ENCODE measurements around the gene DNM3.

The DNM3 gene

DNA sequence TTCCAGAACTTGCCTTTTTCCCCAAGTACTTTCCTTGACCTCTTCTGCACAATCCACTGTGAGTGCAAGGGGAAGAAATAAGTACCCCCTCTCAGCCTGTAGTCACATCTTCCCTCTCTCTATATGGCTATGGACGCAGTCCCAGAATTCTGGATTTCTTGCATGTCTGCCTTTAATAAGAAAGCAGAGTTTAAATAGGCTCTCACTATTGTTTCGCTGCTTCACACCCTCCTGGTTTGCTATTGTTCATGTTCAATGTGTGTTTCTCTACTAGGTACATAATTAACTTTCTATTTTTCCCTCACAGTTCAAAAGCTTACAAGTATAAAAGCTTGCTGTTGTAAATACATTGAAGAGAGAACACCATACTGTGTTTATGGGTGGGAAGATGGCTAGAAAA lies 397.7 kb downstream of the DNM3 start:
- DNase-seq (ENCODE audit: low spot score), result no peak

DNA sequence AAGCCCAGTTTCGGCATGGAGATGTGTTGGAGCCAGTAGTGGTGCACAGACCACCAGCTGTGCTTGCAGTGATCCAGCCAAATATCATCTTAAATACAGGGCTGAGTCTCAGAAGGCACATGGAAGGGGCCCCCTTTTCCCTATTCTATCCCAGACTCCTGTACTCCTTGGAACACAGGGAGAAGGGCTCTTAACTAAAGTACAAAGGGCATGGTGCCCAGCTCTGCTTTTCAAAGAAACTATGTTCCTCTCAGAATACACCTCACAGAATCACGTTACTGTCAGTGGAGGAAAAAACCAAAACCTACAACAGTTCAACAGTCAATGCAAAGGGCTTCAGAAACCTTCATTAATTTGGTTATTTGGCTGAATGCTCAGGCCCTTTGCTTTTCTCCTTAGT lies 398.6 kb downstream of the DNM3 start:
- peak; percentile 31 for DNase-seq (ENCODE audit: low spot score)

DNA sequence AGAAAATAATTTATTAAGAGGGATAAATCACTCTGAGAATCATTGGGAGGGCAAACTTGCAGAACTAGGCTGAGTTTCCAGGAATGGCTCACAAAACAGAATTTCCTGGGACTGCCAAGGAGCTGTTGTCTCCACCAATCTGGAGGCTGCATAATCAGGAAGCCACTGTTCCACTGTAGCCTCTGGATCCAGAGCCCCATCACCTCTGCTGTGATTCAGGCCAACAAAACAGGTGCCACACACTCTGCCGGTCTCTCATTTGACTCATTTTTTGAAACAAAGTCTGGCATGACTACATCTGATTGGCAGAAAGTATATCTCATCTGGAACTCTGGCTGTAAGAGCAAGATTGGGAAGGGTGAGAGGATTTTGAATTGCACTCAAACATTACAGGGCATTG lies 400.2 kb downstream of the DNM3 start:
- no peak for DNase-seq (ENCODE audit: low spot score)

DNA sequence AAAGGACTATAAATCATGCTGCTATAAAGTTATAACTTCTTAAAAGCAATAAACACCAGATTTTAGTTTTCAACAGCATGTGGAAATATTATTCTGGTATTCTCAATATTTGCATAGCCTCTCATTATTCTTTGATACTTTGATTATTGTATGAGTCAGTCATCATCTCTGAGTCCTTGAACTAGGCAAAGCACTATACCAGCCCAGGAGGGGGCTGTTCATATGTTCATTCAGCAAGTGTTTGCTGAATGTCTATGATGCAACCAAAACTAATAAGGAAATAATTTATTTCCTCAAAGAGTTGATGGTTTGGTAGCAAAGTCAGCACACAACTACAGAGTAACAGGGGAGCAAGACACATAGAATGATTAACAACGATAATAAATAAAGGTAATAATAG lies 403.6 kb downstream of the DNM3 start:
- no peak for DNase-seq (ENCODE audit: low spot score)

DNA sequence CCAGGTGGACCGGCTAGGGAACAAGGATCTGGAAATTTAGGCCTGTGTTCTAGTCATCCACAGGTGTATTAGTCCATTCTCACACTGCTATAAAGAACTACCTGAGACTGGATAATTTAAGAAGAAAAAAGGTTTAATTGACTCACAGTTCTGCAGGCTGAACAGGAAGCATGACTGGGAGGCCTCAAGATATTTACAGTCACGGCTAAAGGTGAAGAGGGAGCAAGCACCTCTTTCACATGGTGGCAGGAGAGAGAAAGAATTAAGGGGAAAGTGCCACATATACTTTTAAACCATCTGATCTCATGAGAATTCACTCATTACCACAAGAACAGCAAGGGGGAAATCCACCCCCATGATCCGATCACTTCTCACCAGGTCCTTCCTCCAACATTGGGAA lies 404.5 kb downstream of the DNM3 start:
- no peak for DNase-seq (ENCODE audit: low spot score)

DNA sequence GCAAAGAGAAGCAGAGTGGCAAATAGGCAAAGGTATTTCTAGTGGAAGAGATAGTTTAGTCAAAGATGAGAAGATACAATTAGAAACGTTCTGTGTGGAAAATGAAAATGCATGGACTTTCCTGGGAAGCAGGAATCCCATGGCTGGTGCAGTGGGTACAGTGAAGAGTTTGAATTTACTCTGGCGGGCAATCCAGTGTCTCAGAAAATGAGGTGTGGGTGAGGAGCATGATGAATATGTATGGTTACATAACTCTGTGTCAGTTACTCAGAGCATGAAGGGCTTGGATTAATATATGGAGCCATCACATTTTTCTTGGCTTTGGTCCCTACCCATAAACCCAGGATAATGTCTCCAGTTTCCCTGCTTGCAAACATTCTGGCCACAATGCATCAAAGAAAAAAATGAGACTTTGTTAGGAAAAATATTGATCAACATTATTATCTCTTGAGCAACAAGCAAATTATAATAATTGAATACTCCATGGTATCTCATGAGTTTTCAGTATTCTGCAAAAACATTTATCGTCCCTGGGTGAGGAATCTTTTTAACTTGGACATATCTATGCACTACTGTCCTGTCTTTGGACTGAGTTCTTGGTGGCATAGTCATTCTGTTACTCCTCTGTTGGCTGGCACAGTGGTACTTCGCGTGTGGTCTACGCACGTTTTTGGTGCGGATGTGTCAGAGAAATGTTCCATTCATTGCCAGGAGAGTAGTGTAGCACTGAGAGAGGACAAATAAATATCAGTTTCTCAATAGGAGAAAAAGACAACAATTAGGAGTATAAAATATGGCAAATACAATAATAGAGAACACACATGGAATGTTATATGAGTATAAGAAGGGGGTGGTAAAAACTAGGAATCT lies 405.5 kb downstream of the DNM3 start:
- DNase-seq (ENCODE audit: low spot score), result no peak

DNA sequence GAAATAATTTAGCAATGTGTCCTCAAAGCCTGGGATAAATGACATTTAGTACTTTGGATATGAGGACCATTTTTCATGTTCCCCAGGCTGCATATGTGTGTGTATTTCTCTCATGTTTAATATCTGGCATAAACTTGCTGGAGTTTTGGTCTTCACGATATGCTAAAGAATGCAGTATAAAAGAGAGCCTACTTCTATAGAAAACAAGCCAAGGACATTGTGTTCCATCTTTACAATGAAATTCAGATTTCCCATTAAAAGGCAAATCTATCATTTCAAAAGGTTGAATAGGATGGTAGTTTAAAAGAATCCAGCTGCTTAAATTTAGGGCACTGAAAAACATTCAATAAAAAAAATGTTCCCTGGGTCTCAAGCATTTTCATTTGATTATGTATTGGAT lies 410.2 kb downstream of the DNM3 start:
- no peak for DNase-seq (ENCODE audit: low spot score)

DNA sequence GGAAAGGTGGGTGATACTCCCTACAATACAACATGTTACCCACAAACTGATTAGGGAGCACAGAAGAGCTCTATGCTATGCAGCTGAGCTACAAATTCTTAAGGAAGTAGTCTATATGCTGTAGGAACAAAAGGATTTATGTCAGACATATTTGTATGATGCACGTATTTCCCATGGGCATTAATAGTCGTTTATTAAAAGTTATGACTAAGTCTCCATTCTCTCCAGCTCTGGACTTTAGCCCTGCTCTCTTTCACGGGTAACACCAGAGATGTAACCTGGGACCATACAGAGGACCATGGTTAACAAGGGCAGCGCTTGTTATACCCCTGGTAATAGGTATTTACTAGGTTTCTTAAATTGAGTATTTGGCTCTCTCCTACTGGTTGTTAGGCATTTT lies 411.0 kb downstream of the DNM3 start:
- DNase-seq (ENCODE audit: low spot score), result no peak

DNA sequence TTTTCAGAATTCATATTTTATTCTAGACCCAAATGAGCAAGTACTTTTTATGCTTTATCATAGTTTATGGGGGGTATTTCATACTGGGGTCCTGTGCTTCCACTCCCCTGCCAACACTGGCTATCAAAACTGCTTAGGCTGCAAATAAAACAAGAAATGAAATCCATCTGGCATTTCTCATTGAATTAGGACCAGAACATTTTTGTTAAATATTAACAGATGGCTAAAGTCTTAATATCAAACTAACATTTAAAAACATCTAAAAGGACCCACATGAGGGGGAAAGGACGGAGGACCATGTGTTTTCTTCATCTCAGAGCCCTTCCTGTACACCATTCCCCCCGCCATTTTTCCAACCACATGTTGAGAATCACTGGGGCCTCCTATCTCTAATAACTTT lies 411.7 kb downstream of the DNM3 start:
- DNase-seq (ENCODE audit: low spot score), result no peak

DNA sequence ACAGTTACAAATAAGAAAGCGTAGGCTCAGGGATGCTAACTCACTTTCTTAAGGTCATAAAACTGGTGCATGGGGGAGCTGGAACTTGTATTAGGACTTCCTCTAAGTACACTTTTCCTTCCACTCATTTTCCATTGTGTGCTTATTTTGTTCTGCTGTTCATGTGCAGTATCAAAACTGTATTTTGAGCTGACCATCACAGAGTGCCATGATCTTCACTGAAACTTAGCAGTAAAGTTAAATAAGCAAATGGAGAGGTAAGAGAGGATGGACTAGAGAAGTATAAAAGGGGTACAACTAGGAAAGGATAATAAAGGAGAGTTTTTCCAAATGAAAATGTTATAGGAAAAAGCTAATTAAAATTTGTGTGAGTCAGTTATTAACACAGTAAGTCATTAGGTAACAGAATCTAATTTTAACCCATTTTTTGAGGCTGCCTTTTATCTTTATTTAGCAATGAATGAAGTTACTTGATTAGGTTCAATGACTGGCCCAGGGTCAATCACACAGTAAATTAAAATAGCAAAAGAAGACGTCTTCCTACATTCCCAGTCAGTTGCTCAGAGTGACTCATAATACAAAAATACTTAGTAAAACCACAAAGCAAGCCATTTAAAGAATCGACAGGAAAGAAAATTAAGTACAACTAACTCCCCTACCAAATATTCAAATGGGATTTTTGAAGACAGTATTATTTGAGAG lies 413.4 kb downstream of the DNM3 start:
- no peak for DNase-seq (ENCODE audit: low spot score)

DNA sequence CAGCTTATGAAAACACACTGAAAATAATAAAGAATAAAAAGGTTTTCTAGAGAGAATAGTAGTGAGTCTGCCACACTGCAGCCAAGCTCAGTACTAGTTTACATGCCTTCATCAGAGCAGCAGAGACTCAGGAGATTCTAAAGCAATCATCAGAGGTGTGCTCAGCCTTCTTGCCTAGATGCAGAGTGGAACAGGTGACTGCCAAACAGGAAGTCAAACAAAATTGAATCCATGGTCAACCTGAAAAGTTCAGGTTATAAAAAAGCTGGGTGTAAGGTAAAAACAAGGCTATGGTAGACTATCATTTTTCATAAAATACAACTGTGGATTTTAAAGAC lies 413.9 kb downstream of the DNM3 start:
- no peak for DNase-seq (ENCODE audit: low spot score)

DNA sequence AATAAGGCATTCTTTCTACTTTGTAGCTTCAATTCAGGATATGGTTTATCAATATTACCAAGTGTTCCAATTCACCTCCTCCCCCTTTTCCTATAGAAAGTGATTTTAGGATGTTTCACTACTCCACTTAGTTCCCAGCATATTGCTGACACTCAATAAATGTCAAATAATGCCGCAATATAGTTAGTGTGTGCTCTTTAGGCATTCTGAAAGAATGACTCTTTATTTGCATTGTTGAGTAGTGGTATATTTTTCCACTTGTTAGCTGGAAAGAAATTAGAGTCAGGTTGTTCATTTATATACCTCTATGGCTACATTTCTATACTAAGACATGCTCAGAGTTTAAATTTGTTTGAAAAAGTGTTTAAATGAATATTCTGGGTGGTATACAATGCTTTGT lies 424.6 kb downstream of the DNM3 start:
- DNase-seq (ENCODE audit: low spot score), result no peak

DNA sequence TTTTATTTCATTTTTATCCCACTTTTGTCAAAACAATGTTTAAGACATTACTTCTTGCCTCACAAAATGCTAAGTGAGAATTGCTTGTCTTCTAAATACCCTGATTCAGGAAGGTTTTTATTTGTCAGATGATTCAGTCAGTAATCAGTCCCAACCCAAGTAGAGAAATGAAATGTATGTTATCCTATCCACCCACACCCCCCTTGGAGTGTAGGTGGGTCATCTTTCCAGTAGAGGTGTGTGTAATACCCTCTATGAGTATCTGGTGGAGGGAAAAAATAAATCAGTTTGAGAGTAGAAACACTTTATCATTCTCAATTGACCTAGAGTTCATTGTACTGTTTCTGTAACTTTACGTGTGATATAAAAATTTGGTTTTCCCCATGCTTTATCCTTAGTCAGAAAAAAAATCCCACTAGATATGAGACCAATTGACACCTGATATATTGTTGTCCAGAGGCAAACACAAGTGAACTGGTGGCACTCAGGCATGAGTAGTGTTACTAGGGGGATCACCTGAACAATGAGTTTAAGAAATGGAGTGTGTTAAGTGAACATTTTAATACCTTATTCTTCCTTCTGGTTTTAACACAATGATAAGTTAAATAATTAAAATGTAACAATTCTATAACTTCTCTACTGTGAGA lies 425.4 kb downstream of the DNM3 start:
- DNase-seq (ENCODE audit: low spot score), result no peak

DNA sequence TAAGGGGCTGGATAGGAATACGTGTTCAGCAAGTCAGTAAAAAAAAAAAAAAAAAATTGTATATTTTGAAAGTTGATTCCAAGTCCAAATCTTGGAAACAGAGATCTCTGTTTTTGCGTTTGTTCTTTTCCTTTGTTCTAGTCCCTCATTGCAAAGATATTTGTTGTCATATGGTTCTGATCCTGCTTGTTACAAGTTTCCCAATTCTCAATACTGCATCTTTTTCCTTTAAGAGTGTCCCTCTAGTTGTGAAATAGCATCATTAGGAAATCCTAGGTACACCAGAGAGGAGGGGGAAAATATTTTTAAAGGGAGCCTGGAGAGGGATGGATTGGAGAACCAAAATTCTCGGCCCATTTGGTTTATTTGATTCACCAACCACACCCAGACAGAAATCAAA lies 426.9 kb downstream of the DNM3 start:
- no peak for DNase-seq (ENCODE audit: low spot score)

DNA sequence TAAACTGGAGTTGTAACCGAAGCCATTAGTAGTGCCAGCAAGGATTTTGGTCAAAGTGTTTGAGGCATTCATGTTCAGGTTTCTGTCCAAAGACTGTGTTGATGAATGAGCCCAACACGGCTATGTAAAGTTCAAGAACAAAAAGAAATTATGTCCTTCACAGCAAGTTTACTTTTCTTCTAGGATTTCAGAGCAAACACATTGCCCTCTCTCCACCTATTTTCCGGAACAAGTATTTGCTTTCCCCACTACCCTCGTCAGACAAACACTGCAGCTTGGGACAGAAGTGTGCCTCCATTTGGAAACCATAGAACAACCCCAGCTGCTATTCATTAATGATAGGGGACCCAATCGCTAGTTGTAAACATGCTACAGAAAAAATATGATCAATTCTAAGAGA lies 427.8 kb downstream of the DNM3 start:
- DNase-seq (ENCODE audit: low spot score), result no peak

DNA sequence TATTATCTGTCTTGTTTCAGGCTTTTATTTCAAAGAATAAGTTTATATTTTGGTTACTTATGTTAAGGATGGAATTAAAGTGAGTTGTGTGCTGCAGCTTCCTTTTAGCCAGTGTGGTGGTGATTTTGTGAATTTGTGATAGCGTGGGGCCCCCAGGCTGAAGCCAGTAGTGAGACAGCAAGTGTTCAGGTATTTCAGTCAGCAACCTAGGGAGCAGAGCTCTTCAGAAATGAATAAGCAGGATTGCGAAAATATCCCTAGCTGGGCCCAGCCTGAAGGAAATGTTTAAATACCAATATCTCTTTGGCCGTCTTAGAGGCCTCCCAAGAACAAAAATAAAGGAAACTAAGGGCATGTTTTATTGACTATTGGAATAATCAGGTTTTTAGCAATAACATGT lies 428.3 kb downstream of the DNM3 start:
- DNase-seq (ENCODE audit: low spot score), result no peak

DNA sequence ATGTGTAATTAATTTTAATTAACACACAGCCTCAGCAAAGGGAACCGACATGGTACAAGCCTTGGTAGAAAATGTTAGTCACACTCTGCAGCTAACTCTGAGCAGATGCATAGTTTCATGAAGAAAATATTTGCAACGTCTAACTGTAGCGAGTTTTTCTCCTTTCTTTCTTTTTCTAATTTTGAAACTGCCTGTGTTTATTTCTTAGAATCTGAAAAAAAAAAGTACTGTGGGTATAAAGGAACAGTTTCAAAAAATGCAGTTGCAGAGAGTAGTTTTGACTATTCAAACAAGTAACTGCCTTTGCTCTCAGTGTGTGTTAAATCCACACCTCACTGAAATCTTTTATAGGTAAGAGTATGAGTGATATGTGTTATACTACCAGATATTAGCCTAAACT lies 429.3 kb downstream of the DNM3 start:
- DNase-seq (ENCODE audit: low spot score), result no peak

DNA sequence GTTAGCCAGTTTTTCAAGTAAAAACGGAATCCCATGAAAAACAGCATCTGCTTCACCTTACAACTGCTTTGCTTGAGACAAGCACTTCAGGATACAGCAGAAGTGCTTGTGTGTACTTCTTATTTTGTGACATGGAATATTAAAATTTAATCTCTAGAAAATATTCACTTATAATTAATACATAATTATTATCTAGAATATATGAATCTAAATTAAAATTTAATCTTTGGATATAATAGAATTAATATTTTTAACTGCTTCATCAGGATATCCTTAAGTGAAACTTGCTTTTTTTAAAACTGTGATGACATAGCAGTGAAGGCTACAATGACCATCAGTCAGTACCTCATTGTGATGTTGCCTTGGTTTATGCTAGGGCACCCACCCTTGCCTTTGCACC lies 430.8 kb downstream of the DNM3 start:
- DNase-seq (ENCODE audit: low spot score), result no peak

DNA sequence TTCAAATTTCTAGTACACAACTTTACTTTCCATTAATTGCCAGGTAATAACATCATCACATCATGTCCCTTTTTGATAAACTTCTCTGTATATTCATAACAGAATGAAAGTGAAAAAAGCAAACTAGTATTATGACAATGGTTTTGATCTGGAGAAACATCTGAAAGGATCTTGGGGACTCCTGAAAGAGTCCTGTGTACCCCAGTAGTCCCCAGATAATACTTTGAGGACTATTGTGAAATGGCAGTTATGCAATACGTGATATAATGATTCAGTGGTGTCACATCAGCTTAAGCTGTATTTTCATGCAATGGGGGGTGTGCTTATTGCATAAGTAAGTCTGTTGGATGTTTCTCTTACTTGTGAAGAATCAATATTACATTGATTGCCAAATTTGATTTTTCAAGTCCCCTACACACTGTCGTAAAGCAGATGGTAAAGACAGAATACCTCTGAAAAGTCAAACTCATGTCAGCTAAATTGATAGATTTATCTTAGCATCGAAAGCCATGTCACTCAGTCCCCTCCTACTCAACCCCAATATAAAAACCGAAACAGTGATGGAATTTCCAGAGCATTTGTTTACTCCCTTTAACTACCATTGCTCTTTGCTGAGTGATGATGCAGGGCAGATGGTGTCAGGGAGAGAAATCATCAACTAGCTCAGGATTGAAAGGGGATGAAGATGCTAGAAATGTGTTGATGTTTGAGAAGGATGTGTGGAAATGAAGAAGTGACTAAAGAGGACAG lies 432.5 kb downstream of the DNM3 start:
- DNase-seq (ENCODE audit: low spot score), result no peak

DNA sequence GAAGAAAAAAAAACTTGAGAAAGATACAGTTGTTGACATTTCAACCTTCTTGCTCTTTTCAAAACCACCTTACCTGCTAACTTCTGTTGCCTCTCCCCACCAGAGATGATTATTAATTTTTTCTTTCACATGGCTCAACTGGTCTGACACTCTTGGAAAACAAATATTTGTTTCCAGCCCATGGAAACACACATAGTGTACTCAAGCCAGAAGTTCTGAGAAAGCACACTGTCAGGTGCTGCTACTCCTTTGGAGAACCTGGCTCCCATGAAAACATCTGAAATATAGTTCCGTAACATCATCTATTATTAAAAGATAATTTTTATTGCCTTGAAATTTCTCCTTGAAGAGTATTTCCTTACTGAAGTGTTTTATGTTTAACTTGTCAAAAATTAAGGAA lies 434.2 kb downstream of the DNM3 start:
- DNase-seq (ENCODE audit: low spot score), result no peak

DNA sequence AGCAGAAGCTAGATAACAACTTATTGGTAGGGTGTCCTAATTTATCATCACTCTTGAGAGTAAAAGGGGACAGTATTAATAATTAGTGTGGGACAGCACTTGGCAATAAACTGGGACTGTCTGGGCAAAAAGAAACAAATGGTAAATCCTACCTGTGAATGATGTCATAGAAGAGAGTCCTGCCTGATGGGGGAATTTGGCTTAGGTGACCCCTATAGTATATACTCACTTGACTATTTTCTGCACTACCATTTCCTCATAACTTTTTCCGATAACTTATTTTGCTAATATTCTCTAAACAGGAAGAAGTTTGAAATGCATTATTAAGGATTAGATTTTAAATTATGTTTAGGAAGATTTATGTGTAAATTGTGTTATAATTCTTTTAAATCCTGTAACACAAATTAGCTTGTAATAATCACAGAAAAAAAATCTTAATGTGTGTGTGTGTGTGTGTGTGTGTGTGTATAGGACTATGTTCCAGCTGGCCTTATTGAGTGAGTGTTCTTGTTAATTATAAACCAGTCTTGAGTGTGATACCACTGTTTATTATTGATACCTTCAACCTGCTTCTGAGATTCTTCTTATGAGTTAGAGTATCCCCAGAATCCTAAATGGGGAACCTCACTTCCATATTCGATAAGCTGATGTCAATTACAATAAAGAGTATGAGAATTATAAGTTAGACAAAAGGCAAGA lies 435.0 kb downstream of the DNM3 start:
- no peak for DNase-seq (ENCODE audit: low spot score)

DNA sequence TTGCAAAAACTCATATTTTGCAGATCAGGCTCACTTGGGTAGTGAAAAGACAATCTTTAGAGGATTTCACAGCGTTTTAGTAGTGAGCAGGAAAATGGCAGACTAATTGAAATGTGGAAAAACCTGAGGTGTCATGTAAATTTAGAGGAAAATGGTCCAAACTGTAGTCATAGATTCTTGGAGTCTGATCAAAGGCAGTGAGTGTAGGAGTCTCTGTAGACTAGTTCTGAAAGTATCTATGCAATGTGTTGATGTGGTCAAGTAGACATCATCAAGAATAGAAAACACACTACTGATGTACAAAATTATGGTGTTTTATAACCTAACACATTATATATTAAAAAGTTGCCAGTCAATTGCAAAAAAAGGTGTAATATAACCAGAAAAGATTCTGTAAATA lies 436.0 kb downstream of the DNM3 start:
- no peak for DNase-seq (ENCODE audit: low spot score)
